GM19328 (cell line): ENCODE data around the gene LRRK1.

Source experiments
- ATAC-seq: cut with Tn5 transposase; IDR thresholded peaks from one replicate; pipeline ENCODE4 v1.9.1; 2021; ENCODE audit warnings: mild to moderate bottlenecking, moderate library complexity; ENCODE audit not compliant: unreplicated experiment

LRRK1 gene

DNA sequence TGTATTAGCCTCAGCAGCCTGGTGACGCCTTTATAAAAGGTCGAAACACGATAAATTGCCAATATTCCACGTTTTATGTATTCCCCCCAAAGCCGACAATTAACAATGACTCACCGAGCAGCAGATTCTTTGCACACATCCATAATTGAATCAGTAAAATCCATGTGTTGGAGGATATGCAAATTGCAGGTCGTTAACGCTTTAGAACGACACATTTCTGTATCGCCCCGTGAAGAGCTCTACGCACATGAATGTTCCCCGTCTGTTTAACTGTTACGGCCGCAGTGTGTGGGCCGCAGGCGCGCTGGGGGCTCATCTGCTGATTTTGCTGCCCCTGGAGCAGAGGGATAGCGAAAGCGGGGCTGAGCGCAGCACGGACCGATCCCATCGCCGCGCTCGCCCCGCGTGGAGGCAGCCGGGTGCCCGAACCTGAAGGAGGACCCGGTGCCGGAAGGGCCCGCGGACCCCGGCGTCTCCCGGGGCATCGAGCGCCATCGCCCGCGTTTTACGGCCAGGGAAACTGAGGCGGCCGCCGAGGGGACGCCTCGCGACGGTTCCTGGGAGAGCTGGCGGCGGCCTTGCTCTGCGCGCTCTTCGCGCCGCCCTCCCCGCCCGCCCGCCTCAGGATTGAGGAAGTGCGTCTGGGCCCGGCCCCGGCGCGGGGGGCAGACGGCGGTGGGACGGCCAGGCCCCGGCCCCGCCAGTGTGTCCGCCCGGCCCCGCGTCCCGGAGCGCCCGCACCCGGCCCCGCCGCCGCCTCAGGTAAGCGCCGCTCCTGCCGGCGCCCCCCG is at the start of gene LRRK1:
LRRK1 (plus strand) TSS at position 668 of the 791 bp plus-strand sequence. CDS start 5,276 bp downstream, outside the sequence.
- peak; percentile 27 for ATAC-seq

DNA sequence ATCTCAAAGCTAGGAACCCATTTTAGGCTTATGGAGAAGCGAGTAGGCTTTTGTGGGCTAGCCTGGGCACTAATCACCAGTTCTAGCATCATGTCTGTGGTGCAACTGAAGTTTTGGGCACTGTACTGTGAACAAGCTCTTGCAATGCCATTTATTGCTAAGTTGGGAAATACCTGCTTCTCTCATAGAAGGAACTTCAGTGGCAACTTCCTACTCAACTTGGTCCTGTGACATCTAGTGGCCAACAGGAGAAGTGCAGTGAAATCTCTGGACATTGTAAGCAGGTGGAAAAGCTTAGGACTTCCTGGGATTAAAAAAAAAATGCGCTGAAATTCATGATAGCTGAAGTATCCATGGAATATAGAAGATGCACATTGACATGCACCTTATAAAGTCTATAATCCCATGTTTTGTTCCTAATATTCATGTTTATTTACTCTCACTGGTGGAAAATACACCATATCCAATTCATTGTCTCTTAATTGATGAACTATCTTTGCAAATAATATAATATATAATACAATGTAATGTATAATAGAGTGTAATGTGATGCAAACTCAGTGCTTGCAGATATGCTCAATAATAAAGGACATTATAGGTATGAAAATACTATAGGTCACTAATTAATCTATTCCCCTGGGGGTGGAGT is 46.0 kb upstream of the LRRK1 start:
- no peak for ATAC-seq

DNA sequence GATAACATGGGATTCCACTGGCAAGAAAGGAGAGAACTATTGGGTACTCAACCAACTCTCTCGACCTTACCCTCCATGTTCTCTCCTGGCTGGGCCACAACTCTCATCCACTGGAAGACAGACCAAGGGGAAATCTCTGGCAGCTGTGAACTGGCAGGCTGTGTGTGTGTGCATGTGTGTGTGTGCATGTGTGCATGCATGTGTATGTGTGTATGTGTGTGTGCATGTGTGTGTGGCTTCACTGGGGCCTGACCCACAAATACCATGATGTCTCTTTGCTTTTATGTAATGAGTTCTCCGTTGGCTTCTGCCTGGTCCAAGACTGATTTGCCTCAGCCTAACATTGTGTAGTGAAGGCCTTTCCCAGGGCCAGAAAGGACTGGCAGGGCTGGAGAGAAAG is 43.7 kb upstream of the LRRK1 start:
- ATAC-seq = no peak

DNA sequence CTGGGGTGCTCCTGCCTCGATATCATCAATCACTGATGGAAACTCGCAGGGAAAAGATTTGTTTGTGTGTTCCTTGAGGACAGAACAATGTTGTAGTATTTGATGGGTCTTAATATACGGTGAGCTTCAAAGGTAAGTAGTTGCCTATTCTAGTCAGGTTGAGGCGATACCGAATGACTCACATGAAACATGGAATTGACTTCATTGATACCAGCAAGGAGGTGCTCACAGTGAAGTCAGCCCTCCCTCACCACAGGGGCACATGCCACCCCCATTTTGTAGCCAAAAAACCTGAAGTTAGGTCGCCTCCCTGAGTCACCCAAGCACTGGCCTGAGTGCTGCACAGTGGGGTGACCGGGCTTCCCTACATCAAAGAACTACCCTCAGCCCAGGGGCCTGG is 43.2 kb upstream of the LRRK1 start:
- no peak for ATAC-seq

DNA sequence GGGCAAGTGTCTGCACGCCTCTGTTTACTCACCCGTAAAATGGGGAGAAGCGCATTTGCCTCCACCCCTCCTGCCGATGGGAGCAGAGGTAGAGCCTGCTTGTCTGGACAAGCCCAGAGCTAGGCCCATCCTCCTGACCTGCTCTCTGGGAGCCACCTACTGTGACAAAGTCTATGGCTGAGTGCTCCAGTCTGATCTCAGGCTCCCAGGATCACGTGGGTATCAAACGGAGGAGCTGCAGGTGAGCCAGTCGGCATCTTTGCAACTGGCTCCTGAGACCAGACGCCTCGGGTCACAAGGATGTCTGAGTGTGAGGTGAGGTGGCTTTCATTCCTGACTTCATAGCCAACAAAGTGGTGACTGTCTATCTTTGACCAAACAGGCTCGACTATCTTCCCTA is 41.6 kb upstream of the LRRK1 start:
- no peak for ATAC-seq

GRCh38 chr15:100878130-100878529 is 41.0 kb upstream of the LRRK1 start:
- no peak for ATAC-seq

GRCh38 chr15:100878648-100879047 is 40.5 kb upstream of the LRRK1 start:
- no peak for ATAC-seq

- no peak for ATAC-seq
These were observed 40.1 kb upstream of the LRRK1 start for GRCh38 chr15:100879061-100879463.

DNA sequence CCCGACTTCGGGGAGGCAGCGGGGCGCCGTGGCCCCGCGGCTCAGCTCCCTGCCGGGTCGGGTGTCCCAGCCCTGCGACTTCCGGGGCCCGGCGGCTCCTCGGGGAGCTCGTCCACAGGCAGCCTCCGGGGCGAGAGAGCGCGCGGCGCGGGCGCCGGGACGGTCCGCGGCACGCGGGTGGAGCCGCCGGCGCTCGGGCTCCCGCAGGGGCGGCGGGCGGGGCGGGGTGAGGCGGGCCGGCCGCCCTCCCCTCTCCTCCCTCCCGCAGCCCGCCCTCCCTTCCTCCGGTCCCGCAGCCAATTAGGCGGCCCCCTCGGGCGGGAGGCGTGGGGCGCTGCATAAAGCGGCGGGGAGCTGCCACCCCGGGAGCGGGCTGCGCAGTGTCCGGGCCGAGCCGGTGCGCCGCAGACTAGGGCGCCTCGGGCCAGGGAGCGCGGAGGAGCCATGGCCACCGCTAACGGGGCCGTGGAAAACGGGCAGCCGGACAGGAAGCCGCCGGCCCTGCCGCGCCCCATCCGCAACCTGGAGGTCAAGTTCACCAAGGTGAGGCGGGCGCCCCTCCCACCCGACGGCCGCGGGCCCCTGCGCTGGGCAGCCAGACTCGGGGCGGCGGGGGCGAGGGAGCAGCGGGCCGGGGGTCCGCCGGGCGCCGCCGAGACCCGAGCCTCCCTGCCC is 39.6 kb upstream of the LRRK1 start, which contains the start of gene ALDH1A3:
ALDH1A3 (plus strand) TSS at position 368 of the 675 bp plus-strand sequence; CDS start at position 445, 77 bp downstream.
- ATAC-seq = no peak

GRCh38 chr15:100880139-100880896 is 38.8 kb upstream of the LRRK1 start:
- no peak for ATAC-seq

DNA sequence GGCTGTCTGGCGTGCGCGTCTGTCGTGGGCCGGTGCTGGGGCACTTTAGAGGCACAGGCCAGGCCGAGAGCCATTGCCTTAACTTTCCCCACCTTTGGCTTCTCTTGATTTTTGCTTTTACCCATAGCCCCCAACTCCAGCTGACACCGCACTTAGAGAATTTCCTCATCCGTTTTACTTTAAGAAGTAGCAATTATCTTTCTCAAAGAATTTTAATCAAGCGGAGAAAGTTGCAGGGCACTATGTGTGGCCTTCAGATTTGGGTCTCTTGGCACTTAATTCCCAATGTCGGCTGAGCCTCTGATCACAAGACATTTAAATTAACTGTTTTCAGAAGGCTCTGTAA is 38.3 kb upstream of the LRRK1 start:
- ATAC-seq = no peak

DNA sequence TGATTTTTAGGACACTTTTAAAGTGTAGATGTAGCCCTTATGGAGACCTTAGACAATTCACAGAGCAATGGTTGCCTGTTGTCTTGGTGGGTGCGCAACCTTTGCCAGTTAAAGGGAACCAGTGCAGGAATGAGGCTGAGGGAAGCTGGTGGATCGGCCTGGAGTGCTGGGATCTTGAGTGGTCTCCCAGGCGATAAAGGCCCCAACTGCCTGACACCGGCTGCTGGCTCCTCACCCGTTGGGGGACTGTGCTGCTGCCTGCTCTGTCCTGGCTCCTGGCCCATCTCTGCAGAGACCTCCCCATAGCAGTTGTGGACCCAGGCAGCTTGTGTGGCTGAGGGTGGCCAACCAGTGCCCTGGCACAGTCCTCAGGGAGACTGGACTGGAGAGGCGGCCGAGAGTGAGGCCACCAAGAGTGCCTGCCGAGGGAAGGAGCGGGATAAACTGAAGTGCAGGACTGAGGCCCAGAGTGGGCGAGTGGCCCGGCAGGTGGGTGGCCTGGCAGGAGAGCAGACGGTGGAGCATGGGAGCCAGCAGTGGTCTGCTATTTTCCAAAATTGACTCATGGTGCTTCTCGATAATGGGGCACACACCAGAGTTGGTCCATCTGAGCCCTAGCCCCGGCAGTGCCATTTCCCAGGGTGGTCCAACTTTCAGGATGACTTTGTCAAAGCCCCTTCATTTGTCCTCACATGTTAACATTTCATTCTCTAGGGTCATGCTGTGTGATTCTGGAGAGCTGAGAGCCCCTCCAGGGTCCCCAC is 37.4 kb upstream of the LRRK1 start:
- no peak for ATAC-seq

DNA sequence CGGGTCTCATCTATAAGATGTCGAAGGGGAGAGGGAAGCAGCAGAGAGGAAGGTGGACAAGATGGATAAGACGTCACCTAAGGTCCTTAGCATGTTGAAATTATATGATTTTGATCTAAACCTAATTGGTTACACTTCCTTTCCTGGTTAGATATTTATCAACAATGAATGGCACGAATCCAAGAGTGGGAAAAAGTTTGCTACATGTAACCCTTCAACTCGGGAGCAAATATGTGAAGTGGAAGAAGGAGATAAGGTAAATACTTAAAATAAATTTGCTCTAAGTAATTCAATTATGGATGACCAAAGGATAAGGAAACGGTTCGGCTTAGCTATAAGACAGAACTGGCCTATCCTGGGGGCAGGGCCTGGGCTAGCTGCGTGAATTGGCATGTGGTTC is 34.0 kb upstream of the LRRK1 start:
- no peak for ATAC-seq

DNA sequence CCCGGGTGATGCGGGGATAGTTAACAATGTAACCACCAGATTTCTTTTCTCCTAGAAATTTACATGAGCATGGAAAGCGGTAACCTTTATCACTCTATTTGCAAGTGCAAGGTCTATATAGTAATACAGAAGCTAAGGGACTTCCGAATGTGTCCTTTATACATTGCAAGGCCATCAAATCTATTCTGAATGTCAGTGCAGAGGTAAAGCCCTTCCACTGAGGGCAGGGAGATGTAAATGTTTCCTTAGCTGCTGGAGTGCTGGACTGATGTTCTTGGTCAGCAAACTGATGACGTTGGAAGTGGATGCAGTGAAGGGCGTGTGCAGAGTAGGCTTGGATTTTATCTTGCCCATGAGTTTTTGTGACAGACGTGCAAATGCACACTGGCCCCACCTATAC is 33.3 kb upstream of the LRRK1 start:
- ATAC-seq = no peak

DNA sequence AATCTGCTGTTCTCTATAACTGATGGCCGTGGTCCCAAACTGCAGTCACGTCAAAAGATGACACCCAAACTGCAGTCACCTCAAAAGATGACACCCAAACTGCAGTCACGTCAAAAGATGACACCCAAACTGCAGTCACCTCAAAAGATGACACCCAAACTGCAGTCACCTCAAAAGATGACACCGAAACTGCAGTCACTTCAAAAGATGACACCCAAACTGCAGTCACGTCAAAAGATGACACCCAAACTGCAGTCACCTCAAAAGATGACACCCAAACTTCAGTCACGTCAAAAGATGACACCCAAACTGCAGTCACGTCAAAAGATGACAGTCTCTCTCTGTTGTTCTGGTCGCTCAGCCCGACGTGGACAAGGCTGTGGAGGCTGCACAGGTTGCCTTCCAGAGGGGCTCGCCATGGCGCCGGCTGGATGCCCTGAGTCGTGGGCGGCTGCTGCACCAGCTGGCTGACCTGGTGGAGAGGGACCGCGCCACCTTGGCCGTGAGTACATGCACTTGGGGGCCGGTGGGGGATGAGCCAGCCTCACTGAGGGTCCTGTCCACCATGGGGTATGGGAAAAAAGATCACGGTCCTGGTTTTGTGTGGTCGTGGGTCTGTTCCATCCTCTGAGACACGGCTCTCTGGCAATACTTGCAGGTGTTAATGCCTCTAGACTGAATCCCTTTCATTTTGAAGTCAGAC is 31.8 kb upstream of the LRRK1 start:
- no peak for ATAC-seq

DNA sequence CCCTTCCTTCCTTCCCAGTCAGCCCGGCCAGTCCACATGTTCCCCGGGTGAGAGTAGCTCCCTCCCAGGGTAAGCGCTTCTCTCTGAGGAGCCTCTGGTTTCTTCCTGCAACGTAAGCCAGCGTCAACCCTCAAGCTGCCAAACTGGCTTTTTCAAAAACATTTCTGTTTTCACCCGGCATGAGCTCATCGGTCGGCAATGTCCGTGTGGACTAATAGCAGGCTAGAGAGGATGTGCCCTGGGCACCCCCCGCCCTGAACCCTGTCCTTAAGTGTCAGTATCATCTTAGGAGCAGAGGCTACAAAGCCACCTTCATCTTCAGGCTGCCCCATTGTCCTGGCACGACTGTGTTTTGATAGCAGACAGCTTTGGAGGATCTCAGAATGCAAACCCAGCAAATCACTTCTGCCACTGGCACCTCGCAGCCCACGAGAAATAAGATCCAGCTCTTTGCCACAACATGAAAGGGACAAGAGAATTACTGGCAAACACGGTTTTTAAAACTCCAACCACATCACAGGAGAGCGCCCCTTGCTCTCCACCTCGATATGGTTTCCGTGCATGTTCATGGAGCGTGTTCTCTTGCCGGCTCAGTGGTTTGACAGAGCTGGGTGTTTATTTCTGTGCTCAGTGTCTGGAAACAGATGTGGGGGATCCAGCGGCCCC is 29.6 kb upstream of the LRRK1 start:
- ATAC-seq = no peak

DNA sequence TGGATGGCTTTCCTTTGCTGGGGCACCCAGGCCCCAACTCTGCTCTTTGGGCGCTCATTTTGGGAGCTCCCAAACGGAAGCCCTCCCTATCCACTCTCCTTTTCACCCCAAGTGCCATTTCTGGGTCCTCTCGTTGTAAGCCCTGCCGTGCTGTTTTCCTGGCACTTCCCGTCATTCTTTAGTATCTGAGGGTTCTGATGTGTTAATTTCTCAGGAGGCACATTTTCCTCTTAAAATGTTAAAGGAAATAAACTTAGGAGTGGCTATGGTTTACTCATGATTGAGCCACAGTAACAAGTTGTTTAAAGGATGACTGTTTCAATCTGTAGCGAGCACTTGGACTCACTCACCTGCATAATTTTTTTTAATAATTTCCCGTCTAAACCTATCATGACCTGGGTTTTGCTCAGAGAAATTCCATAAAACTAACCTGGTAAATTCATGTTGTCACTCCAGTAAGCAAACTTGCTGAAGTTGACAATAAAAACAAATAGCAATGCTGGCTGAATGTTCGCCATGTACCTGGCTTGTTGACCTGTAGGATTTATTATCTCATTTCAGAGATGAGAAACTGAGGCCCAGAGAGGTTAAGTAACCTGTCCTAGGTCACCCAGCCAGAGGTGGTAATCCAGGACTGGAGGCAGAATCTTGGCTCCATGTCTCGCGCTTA is 29.0 kb upstream of the LRRK1 start:
- no peak for ATAC-seq

GRCh38 chr15:100890850-100891249 is 28.3 kb upstream of the LRRK1 start:
- no peak for ATAC-seq
